GM18861 (cell line): ENCODE results near the gene KDM6B.
A peak's percentile ranks its signal among the peaks of the same experiment; 100 is the strongest.

Experiments used
- ATAC-seq: cut with Tn5 transposase; IDR thresholded peaks from one replicate; pipeline ENCODE4 v1.9.1; 2021; ENCODE audit not compliant: unreplicated experiment

Gene KDM6B

GRCh38 chr17:7839190-7839875 is 5.3 kb downstream of the KDM6B start:
- no peak for ATAC-seq

GRCh38 chr17:7839876-7840261 is 5.9 kb downstream of the KDM6B start:
- no peak for ATAC-seq

- no peak for ATAC-seq
Measured at GRCh38 chr17:7840441-7840840, 6.4 kb downstream of the KDM6B start.

- no peak for ATAC-seq
Measured at GRCh38 chr17:7840875-7841274, 6.9 kb downstream of the KDM6B start.

- ATAC-seq = peak; percentile 4
Measured at GRCh38 chr17:7841396-7841914, 7.4 kb downstream of the KDM6B start.

GRCh38 chr17:7841915-7842379 is 7.9 kb downstream of the KDM6B start:
- ATAC-seq = peak; percentile 10

GRCh38 chr17:7842380-7843256 is 8.6 kb downstream of the KDM6B start:
- peak; percentile 18 for ATAC-seq

- no peak for ATAC-seq
Measured at GRCh38 chr17:7843257-7843535, 9.2 kb downstream of the KDM6B start.

- no peak for ATAC-seq
Measured at GRCh38 chr17:7843536-7844291, 9.7 kb downstream of the KDM6B start.

GRCh38 chr17:7844292-7845154 is 10.5 kb downstream of the KDM6B start:
- ATAC-seq = peak; percentile 47

GRCh38 chr17:7845359-7846062 is 11.5 kb downstream of the KDM6B start:
- no peak for ATAC-seq

GRCh38 chr17:7846063-7846735 is 12.2 kb downstream of the KDM6B start:
- no peak for ATAC-seq

- no peak for ATAC-seq
Measured at GRCh38 chr17:7846765-7847661, 13.0 kb downstream of the KDM6B start.

- no peak for ATAC-seq
Measured at GRCh38 chr17:7848131-7848579, 14.1 kb downstream of the KDM6B start.

GRCh38 chr17:7848739-7849129 is 14.7 kb downstream of the KDM6B start:
- ATAC-seq = no peak

GRCh38 chr17:7849130-7849750 is 15.2 kb downstream of the KDM6B start:
- ATAC-seq = no peak

GRCh38 chr17:7849751-7850504 is 15.9 kb downstream of the KDM6B start:
- no peak for ATAC-seq
